HEK293 (cell line): Measurements from ENCODE around the gene PROSER2.
A peak's percentile ranks its signal among the peaks of the same experiment; 100 is the strongest.

ENCODE experiments used
- CTCF ChIA-PET: fragments of 350-600 bp; formaldehyde crosslinking; extraction: SDS; loops from one replicate; lab custom pipeline; 2021; ENCODE audit warnings: antibody characterized with exemption; lab: Yijun Ruan, JAX
- POLR2A ChIA-PET: fragments of 300-600 bp; formaldehyde crosslinking; extraction: SDS; loops from one replicate; lab custom pipeline; 2020; ENCODE audit warnings: antibody characterized with exemption, inconsistent platforms; lab: Yijun Ruan, JAX
- H3K27ac ChIP-seq: fragments of 200-500 bp; sonication (Bioruptor generic); 2 replicates; pipeline ENCODE4 v1.5.1; 2014; ENCODE audit warnings: low read depth, low read length, control low read depth, inconsistent platforms; ENCODE audit errors: extremely low read depth
- H3K36me3 ChIP-seq, 2 experiments: fragments of 200-500 bp in 1 of 2; sonication (Bioruptor generic) in 1 of 2; 1 replicate in 1 of 2; 2 replicates in 1 of 2; pipeline ENCODE4 v1.5.1; 2014 to 2017; ENCODE audit warnings: inconsistent platforms in 2 of 2, low read length in 2 of 2; ENCODE audit not compliant: control insufficient read depth in 2 of 2, insufficient read depth in 1 of 2
- H3K4me1 ChIP-seq: fragments of 200-500 bp; sonication (Bioruptor generic); 2 replicates; pipeline ENCODE4 v1.5.1; 2014; ENCODE audit warnings: mild to moderate bottlenecking, low read length, inconsistent platforms; ENCODE audit not compliant: control insufficient read depth, insufficient read depth
- H3K4me3 ChIP-seq: 2 replicates; pipeline ENCODE4 v1.5.1; 2011; ENCODE audit warnings: low read depth, mild to moderate bottlenecking, control low read depth, low read length, moderate library complexity
- H3K9me3 ChIP-seq: fragments of 200-500 bp; sonication (Bioruptor generic); 2 replicates; pipeline ENCODE4 v1.5.1; 2014; ENCODE audit warnings: low read depth, low read length, inconsistent platforms; ENCODE audit not compliant: control insufficient read depth, insufficient read depth
- EGR2 ChIP-seq: fragments of 450-650 bp; formaldehyde crosslinking; IDR thresholded peaks from 2 replicates; pipeline ENCODE4 v1.5.1; 2016; ENCODE audit warnings: low read depth, missing biosample characterization, missing genetic modification characterization
- KLF1 ChIP-seq: fragments of 450-650 bp; formaldehyde crosslinking; IDR thresholded peaks from 2 replicates; pipeline ENCODE4 v1.5.1; 2016; ENCODE audit warnings: missing biosample characterization, missing genetic modification characterization
- PRDM10 ChIP-seq: fragments of 450-650 bp; formaldehyde crosslinking; IDR thresholded peaks from 2 replicates; pipeline ENCODE4 v1.5.1; 2016; ENCODE audit warnings: missing biosample characterization, missing genetic modification characterization
- ZBTB10 ChIP-seq: fragments of 450-650 bp; formaldehyde crosslinking; IDR thresholded peaks from 2 replicates; pipeline ENCODE4 v1.5.1; 2016; ENCODE audit warnings: missing biosample characterization, missing genetic modification characterization
- ZFHX2 ChIP-seq: fragments of 450-650 bp; formaldehyde crosslinking; conservative IDR thresholded peaks from 2 replicates; pipeline ENCODE4 v1.5.1; 2016; ENCODE audit warnings: missing biosample characterization, missing genetic modification characterization
- ZFP69B ChIP-seq: fragments of 450-650 bp; formaldehyde crosslinking; IDR thresholded peaks from 2 replicates; pipeline ENCODE4 v1.5.1; 2016; ENCODE audit warnings: missing biosample characterization, missing genetic modification characterization
- ZNF211 ChIP-seq: fragments of 450-650 bp; formaldehyde crosslinking; IDR thresholded peaks from 2 replicates; pipeline ENCODE4 v1.5.1; 2016; ENCODE audit warnings: low read depth, missing biosample characterization, missing genetic modification characterization
- ZNF362 ChIP-seq: fragments of 450-650 bp; formaldehyde crosslinking; IDR thresholded peaks from 2 replicates; pipeline ENCODE4 v1.5.1; 2016; ENCODE audit warnings: missing biosample characterization, missing genetic modification characterization
- ZNF596 ChIP-seq: fragments of 450-650 bp; IDR thresholded peaks from 2 replicates; pipeline ENCODE4 v1.5.0; 2018; ENCODE audit warnings: missing biosample characterization, mild to moderate bottlenecking, missing genetic modification characterization, moderate library complexity
- ZNF621 ChIP-seq: fragments of 450-650 bp; formaldehyde crosslinking; IDR thresholded peaks from 2 replicates; pipeline ENCODE4 v1.5.1; 2017; ENCODE audit warnings: missing biosample characterization, missing genetic modification characterization
- ZNF660 ChIP-seq: fragments of 450-650 bp; IDR thresholded peaks from 2 replicates; pipeline ENCODE4 v1.5.1; 2018; ENCODE audit warnings: missing biosample characterization, mild to moderate bottlenecking, missing genetic modification characterization
- ZSCAN4 ChIP-seq: fragments of 450-650 bp; formaldehyde crosslinking; IDR thresholded peaks from 2 replicates; pipeline ENCODE4 v1.5.1; 2017; ENCODE audit warnings: missing biosample characterization, missing genetic modification characterization

Gene PROSER2

GRCh38 chr10:11874568-11875493 lies 51.7 kb downstream of the PROSER2 start (continued):
- TF ChIP-seq ZNF621 (no peak), ZNF596 (no peak), ZSCAN4 (tag by site-specific recombination) (no peak), ZNF660 (tag by site-specific recombination) (0 out of 2 replicates have a peak, but pooled peaks have one; percentile 11), PRDM10 (0 out of 2 replicates have a peak, but pooled peaks have one; percentile 13), ZFP69B (tag by site-specific recombination) (peak; percentile 42; the same call in 1 of the 2 replicates), ZFHX2 (tag by site-specific recombination) (peak; percentile 56), ZNF211 (tag by site-specific recombination) (no peak), ZNF362 (no peak), EGR2 (tag by site-specific recombination) (peak; percentile 64)

- Histone ChIP-seq H3K9me3 (no peaks in the 10 kb centered on the region), H3K4me3 (no peak overlapping the region), H3K36me3 (no peaks in the 10 kb centered on the region; a peak in 1 of 3 replicates), H3K27ac (no peak overlapping the region), H3K4me1 (no peaks in the 10 kb centered on the region; the same call in 1 of the 2 replicates)
- ChIA-PET CTCF (interaction anchor here (0.9 to 1.2 kb wide), 2 partner anchors 56 to 118 kb away, joined by 3 read pairs; no protein-coding TSS in a partner anchor), POLR2A (interaction anchor here (1.3 kb wide), 1 partner anchor 23 kb away, joined by 3 read pairs; no protein-coding TSS in a partner anchor)
- TF ChIP-seq ZBTB10 (tag by site-specific recombination) (no peak), KLF1 (tag by site-specific recombination) (peak; percentile 92)
Observed at GRCh38 chr10:11875494-11876281, 52.5 kb downstream of the PROSER2 start.
